Ishikawa (cell line): ENCODE data around the gene LSM2.

Experiments
- CEBPB ChIP-seq: IDR thresholded peaks from 2 replicates; pipeline ENCODE4 v1.6.1; 2012
- CREB1 ChIP-seq: IDR thresholded peaks from 2 replicates; pipeline ENCODE4 v1.6.1; 2012; ENCODE audit warnings: low read depth
- EGR1 ChIP-seq: IDR thresholded peaks from 2 replicates; pipeline ENCODE4 v1.6.1; 2012
- EP300 ChIP-seq: IDR thresholded peaks from 2 replicates; pipeline ENCODE4 v1.6.1; 2012; ENCODE audit warnings: borderline replicate concordance
- FOXM1 ChIP-seq: IDR thresholded peaks from 2 replicates; pipeline ENCODE4 v1.6.1; 2012; ENCODE audit warnings: low read depth, borderline replicate concordance
- NFIC ChIP-seq: IDR thresholded peaks from 2 replicates; pipeline ENCODE4 v1.6.1; 2012
- RAD21 ChIP-seq: IDR thresholded peaks from 2 replicates; pipeline ENCODE4 v1.6.1; 2012; ENCODE audit warnings: low read depth
- TAF1 ChIP-seq: IDR thresholded peaks from 2 replicates; pipeline ENCODE4 v1.6.1; 2012; ENCODE audit warnings: low read depth, mild to moderate bottlenecking
- TCF12 ChIP-seq: IDR thresholded peaks from 2 replicates; pipeline ENCODE4 v1.6.1; 2012; ENCODE audit warnings: low read depth
- TEAD4 ChIP-seq: IDR thresholded peaks from 2 replicates; pipeline ENCODE4 v1.6.1; 2012
- USF1 ChIP-seq: IDR thresholded peaks from 2 replicates; pipeline ENCODE4 v1.6.1; 2012
- YY1 ChIP-seq: IDR thresholded peaks from 2 replicates; pipeline ENCODE4 v1.6.1; 2012; ENCODE audit warnings: low read depth
- ZBTB7A ChIP-seq: IDR thresholded peaks from 2 replicates; pipeline ENCODE4 v1.6.1; 2012; ENCODE audit warnings: low read depth
- TF ChIP-seq, protein P1 (sequence below): IDR thresholded peaks from 2 replicates; pipeline ENCODE4 v1.6.1; 2012
- TF ChIP-seq, protein P2 (sequence below): IDR thresholded peaks from 2 replicates; pipeline ENCODE4 v1.6.1; 2012; ENCODE audit warnings: low read depth, mild to moderate bottlenecking

The LSM2 gene

GRCh38 chr6:31794866-31795615 is 11.7 kb downstream of the LSM2 start:
- no peak for TF ChIP-seq EGR1
- TF ChIP-seq ZBTB7A = peak; percentile 79
- no peak for TF ChIP-seq NFIC
- no peak for TF ChIP-seq YY1

DNA sequence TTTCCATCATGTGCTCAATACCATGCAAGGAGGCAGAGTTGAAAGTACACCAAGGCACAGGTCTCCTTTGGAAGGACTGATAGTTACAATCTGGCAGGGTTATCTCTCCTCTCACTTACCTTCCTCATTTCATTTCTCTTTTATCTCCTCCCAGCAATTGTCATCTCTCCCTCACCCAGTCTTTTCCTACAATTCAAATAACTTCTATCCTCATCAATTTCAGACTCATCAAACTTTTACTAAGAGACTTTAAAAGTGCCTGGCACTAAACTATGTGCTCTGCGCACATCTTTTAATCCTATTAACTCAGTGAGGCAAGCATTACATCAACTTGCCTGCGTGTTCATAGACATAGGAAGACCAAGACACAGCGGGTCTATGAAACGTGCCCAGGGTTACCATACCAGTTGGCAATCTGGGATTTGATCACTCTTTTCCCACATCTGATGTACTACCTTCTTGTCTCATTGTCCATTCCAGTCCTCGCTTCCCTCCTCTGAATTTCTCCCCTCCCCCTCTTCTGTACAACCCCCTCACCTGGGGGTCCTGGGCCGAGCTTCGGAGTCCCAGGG is 12.4 kb downstream of the LSM2 start:
- TF ChIP-seq, protein P1, sequence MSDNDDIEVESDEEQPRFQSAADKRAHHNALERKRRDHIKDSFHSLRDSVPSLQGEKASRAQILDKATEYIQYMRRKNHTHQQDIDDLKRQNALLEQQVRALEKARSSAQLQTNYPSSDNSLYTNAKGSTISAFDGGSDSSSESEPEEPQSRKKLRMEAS = no peak
- TF ChIP-seq TCF12 = no peak
- no peak for TF ChIP-seq TEAD4
- TF ChIP-seq EP300 = no peak
- no peak for TF ChIP-seq NFIC
- no peak for TF ChIP-seq EGR1
- no peak for TF ChIP-seq RAD21
- no peak for TF ChIP-seq FOXM1
- TF ChIP-seq YY1 = no peak
- TF ChIP-seq ZBTB7A = no peak
- no peak for TF ChIP-seq TAF1
- TF ChIP-seq, protein P2, sequence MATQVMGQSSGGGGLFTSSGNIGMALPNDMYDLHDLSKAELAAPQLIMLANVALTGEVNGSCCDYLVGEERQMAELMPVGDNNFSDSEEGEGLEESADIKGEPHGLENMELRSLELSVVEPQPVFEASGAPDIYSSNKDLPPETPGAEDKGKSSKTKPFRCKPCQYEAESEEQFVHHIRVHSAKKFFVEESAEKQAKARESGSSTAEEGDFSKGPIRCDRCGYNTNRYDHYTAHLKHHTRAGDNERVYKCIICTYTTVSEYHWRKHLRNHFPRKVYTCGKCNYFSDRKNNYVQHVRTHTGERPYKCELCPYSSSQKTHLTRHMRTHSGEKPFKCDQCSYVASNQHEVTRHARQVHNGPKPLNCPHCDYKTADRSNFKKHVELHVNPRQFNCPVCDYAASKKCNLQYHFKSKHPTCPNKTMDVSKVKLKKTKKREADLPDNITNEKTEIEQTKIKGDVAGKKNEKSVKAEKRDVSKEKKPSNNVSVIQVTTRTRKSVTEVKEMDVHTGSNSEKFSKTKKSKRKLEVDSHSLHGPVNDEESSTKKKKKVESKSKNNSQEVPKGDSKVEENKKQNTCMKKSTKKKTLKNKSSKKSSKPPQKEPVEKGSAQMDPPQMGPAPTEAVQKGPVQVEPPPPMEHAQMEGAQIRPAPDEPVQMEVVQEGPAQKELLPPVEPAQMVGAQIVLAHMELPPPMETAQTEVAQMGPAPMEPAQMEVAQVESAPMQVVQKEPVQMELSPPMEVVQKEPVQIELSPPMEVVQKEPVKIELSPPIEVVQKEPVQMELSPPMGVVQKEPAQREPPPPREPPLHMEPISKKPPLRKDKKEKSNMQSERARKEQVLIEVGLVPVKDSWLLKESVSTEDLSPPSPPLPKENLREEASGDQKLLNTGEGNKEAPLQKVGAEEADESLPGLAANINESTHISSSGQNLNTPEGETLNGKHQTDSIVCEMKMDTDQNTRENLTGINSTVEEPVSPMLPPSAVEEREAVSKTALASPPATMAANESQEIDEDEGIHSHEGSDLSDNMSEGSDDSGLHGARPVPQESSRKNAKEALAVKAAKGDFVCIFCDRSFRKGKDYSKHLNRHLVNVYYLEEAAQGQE = no peak
- no peak for TF ChIP-seq CEBPB
- no peak for TF ChIP-seq USF1
- TF ChIP-seq CREB1 = no peak

- TF ChIP-seq TEAD4 (no peak), EGR1 (no peak), ZBTB7A (no peak)
Measured at GRCh38 chr6:31792761-31793171, 14.0 kb downstream of the LSM2 start.

- TF ChIP-seq YY1 = no peak
- TF ChIP-seq, protein P1 = no peak
Measured at GRCh38 chr6:31792090-31792374, 14.7 kb downstream of the LSM2 start.

- TF ChIP-seq CEBPB (no peak), RAD21 (peak; percentile 33; the same call in 1 of the 2 replicates)
Measured at GRCh38 chr6:31791324-31792089, 15.3 kb downstream of the LSM2 start.

DNA sequence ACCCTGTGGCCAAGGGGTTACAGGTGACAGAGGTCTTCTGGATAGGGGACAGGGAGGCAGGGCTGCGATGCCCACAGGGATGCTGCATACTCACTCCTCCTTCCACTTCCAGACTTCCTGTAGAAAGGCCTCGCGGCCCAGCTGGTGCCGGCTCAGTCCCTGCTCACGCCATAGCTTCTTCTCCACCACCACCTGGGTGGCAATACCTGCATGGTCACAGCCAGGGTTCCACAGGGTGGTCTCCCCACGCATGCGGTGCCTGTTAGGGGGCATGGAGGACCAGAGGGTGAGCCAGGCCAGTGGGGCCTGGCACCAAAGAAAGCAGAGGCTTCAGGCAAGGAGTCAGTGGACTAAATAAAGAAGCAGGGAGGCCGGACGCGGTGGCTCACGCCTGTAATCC is 21.3 kb downstream of the LSM2 start:
- TF ChIP-seq RAD21 = no peak
- no peak for TF ChIP-seq CREB1
- no peak for TF ChIP-seq YY1
- no peak for TF ChIP-seq CEBPB
- TF ChIP-seq EP300 = no peak
- TF ChIP-seq USF1 = no peak
- TF ChIP-seq, protein P1 = no peak
- TF ChIP-seq ZBTB7A = no peak
- TF ChIP-seq, protein P2 = no peak
- TF ChIP-seq NFIC = no peak
- TF ChIP-seq EGR1 = no peak
- TF ChIP-seq TEAD4 = no peak
- no peak for TF ChIP-seq FOXM1
- no peak for TF ChIP-seq TCF12
- no peak for TF ChIP-seq TAF1
